Activated naive CD4-positive, alpha-beta T cell treated with anti-CD3 and anti-CD28 coated beads, Interleukin-2, amount 50 U/mL, for 16 hours (primary cell): ENCODE measurements around the gene CDC42BPG.
A peak's percentile ranks its signal among the peaks of the same experiment; 100 is the strongest.

ENCODE experiments used
- DNase-seq: peaks from one replicate; pipeline ENCODE4 v3.0.0-alpha.2; 2020

CDC42BPG gene

GRCh38 chr11:64864473-64865285 lies 20.2 kb upstream of the CDC42BPG start:
- DNase-seq = peak; percentile 39

GRCh38 chr11:64864135-64864472 lies 19.7 kb upstream of the CDC42BPG start:
- no peak for DNase-seq

- no peak for DNase-seq
Measured at GRCh38 chr11:64863391-64864060, 19.1 kb upstream of the CDC42BPG start.

GRCh38 chr11:64862987-64863390 lies 18.5 kb upstream of the CDC42BPG start:
- no peak for DNase-seq

GRCh38 chr11:64861227-64861975 lies 16.9 kb upstream of the CDC42BPG start:
- no peak for DNase-seq

GRCh38 chr11:64859542-64860414 lies 15.3 kb upstream of the CDC42BPG start:
- peak; percentile 59 for DNase-seq

- DNase-seq = peak; percentile 60
Measured at GRCh38 chr11:64858467-64859263, 14.2 kb upstream of the CDC42BPG start.

- DNase-seq = no peak
Measured at GRCh38 chr11:64857485-64857884, 13.0 kb upstream of the CDC42BPG start.

- DNase-seq = peak; percentile 44
Measured at GRCh38 chr11:64856382-64857227, 12.2 kb upstream of the CDC42BPG start.

GRCh38 chr11:64855596-64856304 lies 11.3 kb upstream of the CDC42BPG start:
- no peak for DNase-seq

GRCh38 chr11:64854534-64855502 lies 10.4 kb upstream of the CDC42BPG start:
- peak; percentile 41 for DNase-seq

- no peak for DNase-seq
Measured at GRCh38 chr11:64854157-64854533, 9.7 kb upstream of the CDC42BPG start.

GRCh38 chr11:64853709-64854108 lies 9.3 kb upstream of the CDC42BPG start:
- DNase-seq = no peak

- DNase-seq = no peak
Measured at GRCh38 chr11:64852804-64853509, 8.5 kb upstream of the CDC42BPG start.

- DNase-seq = no peak
Measured at GRCh38 chr11:64851831-64852351, 7.4 kb upstream of the CDC42BPG start.

- DNase-seq = peak; percentile 54
Measured at GRCh38 chr11:64850979-64851567, 6.6 kb upstream of the CDC42BPG start.

- DNase-seq = no peak
Measured at GRCh38 chr11:64849598-64850356, 5.3 kb upstream of the CDC42BPG start.
